ENCODE results near the gene TMED1. TPM values are rescaled to one million over a fixed set of nuclear protein-coding genes. Genes with fewer than 3 reads are reported as not detected.

The TMED1 gene
- total RNA-seq, 1 donor from 2014 or later, result 27.0 TPM

DNA sequence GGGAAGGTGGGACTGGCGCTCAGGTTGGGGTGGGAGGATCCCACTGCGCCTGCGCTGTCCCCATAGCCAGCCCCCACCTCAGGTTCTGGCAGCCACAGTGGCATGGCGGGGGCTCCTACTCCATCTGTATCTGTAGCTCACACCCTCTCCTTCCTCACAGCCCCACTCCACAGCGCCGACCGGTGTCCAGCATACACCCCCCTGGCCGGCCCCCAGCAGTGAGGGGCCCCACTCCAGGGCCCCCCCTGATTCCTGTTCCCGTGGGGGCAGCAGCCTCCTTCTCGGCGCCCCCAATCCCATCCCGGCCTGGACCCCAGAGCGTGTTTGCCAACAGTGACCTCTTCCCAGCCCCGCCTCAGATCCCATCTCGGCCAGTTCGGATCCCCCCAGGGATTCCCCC is 6.0 kb downstream of the TMED1 start:
- no peak overlapping the region for H2AFZ ChIP-seq (replicated peaks)
- H3K4me1 ChIP-seq, result no peaks in the 10 kb centered on the region
- no peak overlapping the region for H3K9ac ChIP-seq
- H3K4me3 ChIP-seq, result no peak overlapping the region
- no peak overlapping the region for H3K27ac Mint-ChIP-seq
- H3K36me3 Mint-ChIP-seq, result peaks cover 14% of the 10 kb centered on the region
- DNase-seq (ENCODE audit: low spot score), result no peak
- no peaks in the 10 kb centered on the region for H3K36me3 ChIP-seq
- no peak overlapping the region for H3K4me3 Mint-ChIP-seq
- no peaks in the 10 kb centered on the region for H3K9me3 ChIP-seq (ENCODE audit: low read depth)
- H3K9me3 Mint-ChIP-seq, result no peaks in the 10 kb centered on the region
- no peak overlapping the region for H3K4me2 ChIP-seq
- peaks cover 13% of the 10 kb centered on the region for H3K27me3 Mint-ChIP-seq (ENCODE audit: insufficient read depth, low read depth)
- H3K27ac ChIP-seq, result no peak overlapping the region
- H3K4me1 Mint-ChIP-seq, result no peaks in the 10 kb centered on the region
- H4K20me1 ChIP-seq (ENCODE audit: low read depth), result no peaks in the 10 kb centered on the region
- no peaks in the 10 kb centered on the region for H3K79me2 ChIP-seq (ENCODE audit: low read depth)
- no peaks in the 10 kb centered on the region for H3K27me3 ChIP-seq
- H3F3A ChIP-seq (ENCODE audit: low read depth), result peaks cover 23% of the 10 kb centered on the region
- TF ChIP-seq EZH2 (IDR thresholded peaks at IDR 0.05), result no peak
- no peak for TF ChIP-seq EZH2phosphoT487 (IDR thresholded peaks at IDR 0.05)
- TF ChIP-seq, protein P1, sequence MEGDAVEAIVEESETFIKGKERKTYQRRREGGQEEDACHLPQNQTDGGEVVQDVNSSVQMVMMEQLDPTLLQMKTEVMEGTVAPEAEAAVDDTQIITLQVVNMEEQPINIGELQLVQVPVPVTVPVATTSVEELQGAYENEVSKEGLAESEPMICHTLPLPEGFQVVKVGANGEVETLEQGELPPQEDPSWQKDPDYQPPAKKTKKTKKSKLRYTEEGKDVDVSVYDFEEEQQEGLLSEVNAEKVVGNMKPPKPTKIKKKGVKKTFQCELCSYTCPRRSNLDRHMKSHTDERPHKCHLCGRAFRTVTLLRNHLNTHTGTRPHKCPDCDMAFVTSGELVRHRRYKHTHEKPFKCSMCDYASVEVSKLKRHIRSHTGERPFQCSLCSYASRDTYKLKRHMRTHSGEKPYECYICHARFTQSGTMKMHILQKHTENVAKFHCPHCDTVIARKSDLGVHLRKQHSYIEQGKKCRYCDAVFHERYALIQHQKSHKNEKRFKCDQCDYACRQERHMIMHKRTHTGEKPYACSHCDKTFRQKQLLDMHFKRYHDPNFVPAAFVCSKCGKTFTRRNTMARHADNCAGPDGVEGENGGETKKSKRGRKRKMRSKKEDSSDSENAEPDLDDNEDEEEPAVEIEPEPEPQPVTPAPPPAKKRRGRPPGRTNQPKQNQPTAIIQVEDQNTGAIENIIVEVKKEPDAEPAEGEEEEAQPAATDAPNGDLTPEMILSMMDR (IDR thresholded peaks at IDR 0.05), result no peak

DNA sequence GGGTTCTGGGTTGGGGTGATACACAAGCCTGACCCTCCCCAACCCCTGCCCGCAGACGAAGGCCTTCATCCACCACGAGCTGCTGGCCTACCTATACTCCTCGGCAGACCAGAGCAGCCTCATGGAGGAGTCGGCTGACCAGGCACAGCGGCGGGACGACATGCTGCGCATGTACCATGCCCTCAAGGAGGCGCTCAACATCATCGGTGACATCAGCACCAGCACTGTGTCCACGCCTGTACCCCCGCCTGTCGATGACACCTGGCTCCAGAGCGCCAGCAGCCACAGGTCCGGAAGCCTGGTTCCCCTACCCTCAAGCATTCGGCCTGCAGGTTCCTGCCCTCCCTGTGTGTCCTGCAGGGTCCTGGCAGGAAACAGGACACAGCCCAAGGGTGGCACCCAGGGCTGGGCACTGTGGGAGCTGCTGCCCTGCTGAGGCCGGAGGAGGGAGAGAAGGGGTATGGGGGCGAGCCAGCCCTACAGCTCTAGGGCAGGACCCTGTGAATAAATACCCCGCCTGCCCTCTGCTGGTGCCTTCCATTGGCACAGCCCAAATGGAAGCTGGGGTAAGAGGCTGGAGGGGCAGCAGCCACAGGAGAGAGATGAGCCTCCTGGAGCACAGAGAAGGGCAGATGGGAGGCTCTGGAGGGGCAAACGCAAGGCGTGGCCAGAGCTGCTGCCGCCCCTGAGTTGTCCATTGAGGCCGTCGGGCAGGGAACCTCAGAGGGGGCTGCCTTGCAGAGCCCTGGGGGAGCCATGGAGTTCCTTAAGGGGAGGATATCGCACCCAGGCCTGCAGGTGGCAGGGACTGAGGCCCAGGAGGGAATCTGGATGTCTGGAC is 6.8 kb downstream of the TMED1 start:
- H3K27ac Mint-ChIP-seq, result no peak overlapping the region
- Histone ChIP-seq H3K9me3 (ENCODE audit: low read depth) (no peaks in the 10 kb centered on the region), H4K20me1 (ENCODE audit: low read depth) (no peaks in the 10 kb centered on the region), H3K9ac (no peak overlapping the region), H3K4me2 (no peak overlapping the region), H2AFZ (replicated peaks) (no peak overlapping the region), H3K4me3 (no peak overlapping the region), H3F3A (ENCODE audit: low read depth) (peaks cover 18% of the 10 kb centered on the region), H3K27ac (no peak overlapping the region), H3K36me3 (no peaks in the 10 kb centered on the region), H3K27me3 (no peaks in the 10 kb centered on the region), H3K4me1 (no peaks in the 10 kb centered on the region), H3K79me2 (ENCODE audit: low read depth) (no peaks in the 10 kb centered on the region)
- H3K9me3 Mint-ChIP-seq, result no peaks in the 10 kb centered on the region
- H3K27me3 Mint-ChIP-seq (ENCODE audit: insufficient read depth, low read depth), result peaks cover 13% of the 10 kb centered on the region
- no peak overlapping the region for H3K4me3 Mint-ChIP-seq
- DNase-seq (ENCODE audit: low spot score), result peak; percentile 27
- TF ChIP-seq, protein P1 (IDR thresholded peaks at IDR 0.05), result peak; percentile 9
- no peak for TF ChIP-seq EZH2 (IDR thresholded peaks at IDR 0.05)
- H3K4me1 Mint-ChIP-seq, result no peaks in the 10 kb centered on the region
- H3K36me3 Mint-ChIP-seq, result peaks cover 14% of the 10 kb centered on the region

DNA sequence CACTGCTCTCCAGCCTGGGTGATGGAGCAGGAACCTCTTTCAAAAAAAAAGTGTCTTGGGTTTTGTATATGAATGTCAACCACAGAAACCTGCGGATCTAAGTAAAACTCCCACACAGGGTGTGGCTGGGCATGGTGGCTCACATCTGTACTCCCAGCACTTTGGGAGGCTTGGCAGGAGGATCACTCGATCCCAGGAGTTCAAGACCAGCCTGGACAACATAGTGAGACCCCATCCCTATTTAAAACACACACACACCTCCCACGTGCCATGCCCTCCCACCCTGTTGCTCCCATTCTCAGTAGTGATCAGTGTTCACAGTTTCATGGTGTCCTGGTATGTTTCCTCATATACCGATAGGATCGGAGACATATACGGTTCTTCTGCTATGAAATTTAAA is 9.2 kb downstream of the TMED1 start:
- H3K27ac Mint-ChIP-seq, result no peak overlapping the region
- H3K27ac ChIP-seq, result no peak overlapping the region
- no peaks in the 10 kb centered on the region for H3K4me1 ChIP-seq
- no peak overlapping the region for H3K4me2 ChIP-seq
- H3K9me3 Mint-ChIP-seq, result no peaks in the 10 kb centered on the region
- H3K9me3 ChIP-seq (ENCODE audit: low read depth), result no peaks in the 10 kb centered on the region
- H2AFZ ChIP-seq (replicated peaks), result no peak overlapping the region
- no peaks in the 10 kb centered on the region for H3K27me3 ChIP-seq
- H3K27me3 Mint-ChIP-seq (ENCODE audit: insufficient read depth, low read depth), result peaks cover 6% of the 10 kb centered on the region
- H3K4me3 Mint-ChIP-seq, result no peak overlapping the region
- no peak overlapping the region for H3K9ac ChIP-seq
- no peaks in the 10 kb centered on the region for H3K79me2 ChIP-seq (ENCODE audit: low read depth)
- H3K36me3 ChIP-seq, result no peaks in the 10 kb centered on the region
- H4K20me1 ChIP-seq (ENCODE audit: low read depth), result no peaks in the 10 kb centered on the region
- peaks cover 4% of the 10 kb centered on the region for H3F3A ChIP-seq (ENCODE audit: low read depth)
- no peak overlapping the region for H3K4me3 ChIP-seq
- DNase-seq (ENCODE audit: low spot score), result no peak
- H3K36me3 Mint-ChIP-seq, result peaks cover 8% of the 10 kb centered on the region
- TF ChIP-seq EZH2 (IDR thresholded peaks at IDR 0.05) (no peak), EZH2phosphoT487 (IDR thresholded peaks at IDR 0.05) (no peak)
- TF ChIP-seq, protein P1 (IDR thresholded peaks at IDR 0.05), result no peak
- H3K4me1 Mint-ChIP-seq, result no peaks in the 10 kb centered on the region
